Testis (tissue), 3 donors: ENCODE results near the gene C5AR2. TPM values are rescaled to one million over a fixed set of nuclear protein-coding genes. Genes with fewer than 3 reads are reported as not detected.

Experiments used
- DNase-seq: peaks from one replicate; pipeline ENCODE4 v3.0.0-alpha.2; 2019
- H3K27ac ChIP-seq, 2 donors: fragments of 200-600 bp; sonication (generic); one replicate each; pipeline ENCODE4 v1.5.1; 2019
- H3K27me3 ChIP-seq: fragments of 200-600 bp; sonication (generic); one replicate; pipeline ENCODE4 v1.5.1; 2019
- H3K36me3 ChIP-seq: fragments of 200-600 bp; sonication (generic); one replicate; pipeline ENCODE4 v1.5.1; 2017; ENCODE audit warnings: low read depth; ENCODE audit errors: missing control alignments
- H3K4me1 ChIP-seq: fragments of 200-600 bp; sonication (generic); one replicate; pipeline ENCODE4 v1.5.1; 2019
- H3K4me3 ChIP-seq, 2 donors: fragments of 200-600 bp; sonication (generic); one replicate each; pipeline ENCODE4 v1.5.1; 2017 to 2019
- H3K9me3 ChIP-seq: fragments of 200-600 bp; sonication (generic); one replicate; pipeline ENCODE4 v1.5.1; 2017
- POLR2A ChIP-seq: fragments of 450-650 bp; IDR thresholded peaks from one replicate; pipeline ENCODE4 v1.6.1; 2017; ENCODE audit warnings: antibody characterized with exemption, mild to moderate bottlenecking, moderate library complexity
- WGBS, 2 donors: methylation state at CpG; one replicate each; pipeline ENCODE4 v1.1.5; 2018; 5-methylcytosine and 5-hydroxymethylcytosine counted together
- intact Hi-C: fragments of 100-400 bp; cut with DNase I; formaldehyde crosslinking; loops from one replicate; pipeline ENCODE4 v1.15.1; 2023; ENCODE audit warnings: low total_unique reads
- polyA plus RNA-seq: library from polyadenylated mRNA; stranded (reverse); fragments of 350-450 nt; fragmentation: Illumina TruSeq; extraction: RNeasy Lipid Tissue Mini Kit (QIAGEN cat#74804); gene quantifications from one replicate; pipeline ENCODE4 v1.2.3, GENCODE V29; 2014; ENCODE audit warnings: low read depth, low replicate concordance; ENCODE audit not compliant: insufficient read depth
- total RNA-seq, 2 donors: library from RNA; depleted of rRNA; stranded (reverse); fragments of >200 nt; gene quantifications; one replicate each; pipeline ENCODE4 v1.2.3, GENCODE V29; 2016
- TF ChIP-seq, protein P1 (sequence below), 3 experiments: fragments of 450-650 bp in 2 of 3; fragments of 200-600 bp in 1 of 3; sonication (generic) in 1 of 3; IDR thresholded peaks; one replicate each; pipeline ENCODE4 v1.5.1; 2016 to 2019; ENCODE audit warnings: antibody characterized with exemption in 3 of 3, mild to moderate bottlenecking in 2 of 3, moderate library complexity in 1 of 3

The C5AR2 gene
- total and polyA plus RNA-seq, 3 donors from 2014 or later, result 2.7 to 3.9 (median 2.8) TPM

DNA sequence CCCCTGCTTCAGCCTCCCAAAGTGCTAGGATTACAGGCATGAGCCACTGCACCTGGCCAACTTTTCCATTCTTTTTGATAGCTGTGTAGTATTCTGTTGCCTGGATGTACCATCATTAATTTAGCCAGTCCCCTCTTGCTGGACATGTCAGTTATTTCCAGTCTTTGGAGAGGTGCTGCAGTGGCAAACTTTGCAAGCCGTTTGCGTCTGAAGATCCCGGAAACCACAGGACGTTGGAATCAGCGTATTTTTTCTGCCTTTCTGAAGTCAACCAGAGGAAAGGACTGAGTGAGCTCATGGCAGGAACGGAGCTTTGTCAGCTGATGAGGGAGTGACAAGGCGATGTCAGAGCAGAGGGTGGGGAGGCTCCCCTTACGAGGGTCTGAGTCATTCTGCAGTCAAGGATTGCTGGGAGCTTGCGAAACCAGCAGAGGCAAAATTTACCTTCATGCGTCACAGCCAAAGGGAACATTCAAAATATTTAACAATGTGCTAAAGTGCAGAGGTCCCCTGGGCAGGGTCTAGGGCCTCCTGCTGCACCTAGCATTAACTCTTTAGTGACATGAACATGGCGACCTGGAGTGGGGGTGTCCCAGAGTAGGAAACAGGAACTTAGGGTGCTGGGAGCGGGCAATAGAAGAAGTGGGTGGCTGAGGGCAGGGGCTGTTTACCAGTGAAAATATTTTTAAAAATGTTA lies 16.7 kb upstream of the C5AR2 start:
- intact Hi-C loops, result no loop called here
- no peaks in the 10 kb centered on the region for H3K9me3 ChIP-seq
- no peaks in the 10 kb centered on the region for H3K4me1 ChIP-seq
- TF ChIP-seq, protein P1, sequence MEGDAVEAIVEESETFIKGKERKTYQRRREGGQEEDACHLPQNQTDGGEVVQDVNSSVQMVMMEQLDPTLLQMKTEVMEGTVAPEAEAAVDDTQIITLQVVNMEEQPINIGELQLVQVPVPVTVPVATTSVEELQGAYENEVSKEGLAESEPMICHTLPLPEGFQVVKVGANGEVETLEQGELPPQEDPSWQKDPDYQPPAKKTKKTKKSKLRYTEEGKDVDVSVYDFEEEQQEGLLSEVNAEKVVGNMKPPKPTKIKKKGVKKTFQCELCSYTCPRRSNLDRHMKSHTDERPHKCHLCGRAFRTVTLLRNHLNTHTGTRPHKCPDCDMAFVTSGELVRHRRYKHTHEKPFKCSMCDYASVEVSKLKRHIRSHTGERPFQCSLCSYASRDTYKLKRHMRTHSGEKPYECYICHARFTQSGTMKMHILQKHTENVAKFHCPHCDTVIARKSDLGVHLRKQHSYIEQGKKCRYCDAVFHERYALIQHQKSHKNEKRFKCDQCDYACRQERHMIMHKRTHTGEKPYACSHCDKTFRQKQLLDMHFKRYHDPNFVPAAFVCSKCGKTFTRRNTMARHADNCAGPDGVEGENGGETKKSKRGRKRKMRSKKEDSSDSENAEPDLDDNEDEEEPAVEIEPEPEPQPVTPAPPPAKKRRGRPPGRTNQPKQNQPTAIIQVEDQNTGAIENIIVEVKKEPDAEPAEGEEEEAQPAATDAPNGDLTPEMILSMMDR (IDR thresholded peaks at IDR 0.05), result no peak
- no peak for TF ChIP-seq POLR2A
- DNase-seq, result peak; percentile 42
- H3K4me3 ChIP-seq, result no peak overlapping the region
- peak overlapping the region in 1 of 2 donors; percentile 42 for H3K27ac ChIP-seq
- no peaks in the 10 kb centered on the region for H3K36me3 ChIP-seq
- H3K27me3 ChIP-seq, result no peaks in the 10 kb centered on the region
- WGBS, 2 donors, result 54 to 66% methylated on average over 12 of the region's 12 CpGs

DNA sequence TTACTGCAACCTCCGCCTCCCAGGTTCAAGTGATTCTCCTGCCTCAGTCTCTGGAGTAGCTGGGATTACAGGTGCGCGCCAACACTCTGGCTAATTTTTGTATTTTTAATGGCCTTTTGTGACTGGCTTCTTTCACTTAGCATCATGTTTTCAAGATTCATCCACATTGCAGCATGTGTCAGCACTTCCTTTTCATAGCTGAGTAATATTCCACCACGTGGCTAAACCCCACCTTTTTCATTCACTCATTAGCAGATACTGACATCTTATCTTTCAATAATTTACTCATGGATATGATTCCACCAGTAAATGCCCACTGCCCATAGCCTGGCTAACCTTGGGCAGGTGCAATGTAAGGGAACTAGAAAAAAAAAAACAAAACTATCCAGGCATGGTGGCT lies 15.5 kb upstream of the C5AR2 start:
- TF ChIP-seq POLR2A, result no peak
- TF ChIP-seq, protein P1 (IDR thresholded peaks at IDR 0.05), result no peak
- H3K27me3 ChIP-seq, result no peaks in the 10 kb centered on the region
- 83 to 89% methylated on average over 4 of the region's 4 CpGs for WGBS, 2 donors
- H3K4me1 ChIP-seq, result no peaks in the 10 kb centered on the region
- H3K36me3 ChIP-seq, result no peaks in the 10 kb centered on the region
- H3K9me3 ChIP-seq, result no peaks in the 10 kb centered on the region
- H3K4me3 ChIP-seq, result no peak overlapping the region
- no peak for DNase-seq
- no peak overlapping the region for H3K27ac ChIP-seq
- intact Hi-C loops, result no loop called here

DNA sequence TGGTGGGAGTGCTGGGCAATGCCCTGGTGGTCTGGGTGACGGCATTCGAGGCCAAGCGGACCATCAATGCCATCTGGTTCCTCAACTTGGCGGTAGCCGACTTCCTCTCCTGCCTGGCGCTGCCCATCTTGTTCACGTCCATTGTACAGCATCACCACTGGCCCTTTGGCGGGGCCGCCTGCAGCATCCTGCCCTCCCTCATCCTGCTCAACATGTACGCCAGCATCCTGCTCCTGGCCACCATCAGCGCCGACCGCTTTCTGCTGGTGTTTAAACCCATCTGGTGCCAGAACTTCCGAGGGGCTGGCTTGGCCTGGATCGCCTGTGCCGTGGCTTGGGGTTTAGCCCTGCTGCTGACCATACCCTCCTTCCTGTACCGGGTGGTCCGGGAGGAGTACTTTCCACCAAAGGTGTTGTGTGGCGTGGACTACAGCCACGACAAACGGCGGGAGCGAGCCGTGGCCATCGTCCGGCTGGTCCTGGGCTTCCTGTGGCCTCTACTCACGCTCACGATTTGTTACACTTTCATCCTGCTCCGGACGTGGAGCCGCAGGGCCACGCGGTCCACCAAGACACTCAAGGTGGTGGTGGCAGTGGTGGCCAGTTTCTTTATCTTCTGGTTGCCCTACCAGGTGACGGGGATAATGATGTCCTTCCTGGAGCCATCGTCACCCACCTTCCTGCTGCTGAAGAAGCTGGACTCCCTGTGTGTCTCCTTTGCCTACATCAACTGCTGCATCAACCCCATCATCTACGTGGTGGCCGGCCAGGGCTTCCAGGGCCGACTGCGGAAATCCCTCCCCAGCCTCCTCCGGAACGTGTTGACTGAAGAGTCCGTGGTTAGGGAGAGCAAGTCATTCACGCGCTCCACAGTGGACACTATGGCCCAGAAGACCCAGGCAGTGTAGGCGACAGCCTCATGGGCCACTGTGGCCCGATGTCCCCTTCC lies 11.8 kb upstream of the C5AR2 start:
- TF ChIP-seq, protein P1 (IDR thresholded peaks at IDR 0.05), result no peak
- TF ChIP-seq POLR2A, result no peak
- no peaks in the 10 kb centered on the region for H3K9me3 ChIP-seq
- no peak overlapping the region for H3K4me3 ChIP-seq
- no peaks in the 10 kb centered on the region for H3K4me1 ChIP-seq
- no peak overlapping the region for H3K27ac ChIP-seq
- intact Hi-C loops, result no loop called here
- WGBS, 2 donors, result 92 to 93% methylated on average over 46 of the region's 46 CpGs
- H3K36me3 ChIP-seq, result no peaks in the 10 kb centered on the region
- DNase-seq, result no peak
- no peaks in the 10 kb centered on the region for H3K27me3 ChIP-seq

DNA sequence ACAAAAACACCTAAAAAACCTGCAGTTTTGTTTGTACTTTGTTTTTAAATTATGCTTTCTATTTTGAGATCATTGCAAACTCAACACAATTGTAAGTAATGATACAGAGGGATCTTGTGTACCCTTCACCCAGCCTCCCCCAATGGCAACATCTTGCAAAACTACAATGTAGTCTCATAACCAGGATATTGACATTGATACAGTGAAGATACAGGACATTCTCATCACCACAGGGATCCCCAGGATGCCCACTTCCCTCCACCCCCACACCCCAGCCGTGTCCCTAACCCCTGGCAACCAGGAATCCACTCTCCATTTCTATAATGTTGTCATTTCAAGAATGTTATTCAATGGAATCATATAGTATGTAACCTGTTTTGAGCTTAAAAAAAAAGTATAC lies 10.3 kb upstream of the C5AR2 start:
- Histone ChIP-seq H3K27ac (no peak overlapping the region), H3K36me3 (no peaks in the 10 kb centered on the region), H3K4me3 (no peak overlapping the region), H3K27me3 (no peaks in the 10 kb centered on the region), H3K4me1 (no peaks in the 10 kb centered on the region), H3K9me3 (no peaks in the 10 kb centered on the region)
- no peak for TF ChIP-seq POLR2A
- TF ChIP-seq, protein P1 (IDR thresholded peaks at IDR 0.05), result no peak
- DNase-seq, result no peak
- 92 to 95% methylated on average over 1 of the region's 1 CpG for WGBS, 2 donors
- intact Hi-C loops, result no loop called here
